GM12892 (cell line): ENCODE data around the gene HPS1.
A peak's percentile ranks its signal among the peaks of the same experiment; 100 is the strongest.

Experiments used
- DNase-seq: peaks from one replicate; pipeline ENCODE4 v3.0.0; 2011; ENCODE audit not compliant: insufficient read length
- FAIRE-seq: peaks from 2 replicates; lab custom pipeline; 2011; peaks lifted over from hg19 to GRCh38; lab: Jason Lieb, UNC
- POLR2A ChIP-seq: IDR thresholded peaks from 2 replicates; pipeline ENCODE4 v1.6.1; 2011; ENCODE audit warnings: low read depth, low read length, control low read depth
- POLR2AphosphoS5 ChIP-seq: IDR thresholded peaks from 2 replicates; pipeline ENCODE4 v1.6.1; 2011; ENCODE audit warnings: low read depth, low read length, control low read depth
- TAF1 ChIP-seq: IDR thresholded peaks from 2 replicates; pipeline ENCODE4 v1.6.1; 2011; ENCODE audit warnings: low read depth, mild to moderate bottlenecking, control low read depth, low read length, borderline replicate concordance

HPS1 gene

GRCh38 chr10:98458809-98459784 lies 12.4 kb upstream of the HPS1 start:
- no peak for FAIRE-seq

DNA sequence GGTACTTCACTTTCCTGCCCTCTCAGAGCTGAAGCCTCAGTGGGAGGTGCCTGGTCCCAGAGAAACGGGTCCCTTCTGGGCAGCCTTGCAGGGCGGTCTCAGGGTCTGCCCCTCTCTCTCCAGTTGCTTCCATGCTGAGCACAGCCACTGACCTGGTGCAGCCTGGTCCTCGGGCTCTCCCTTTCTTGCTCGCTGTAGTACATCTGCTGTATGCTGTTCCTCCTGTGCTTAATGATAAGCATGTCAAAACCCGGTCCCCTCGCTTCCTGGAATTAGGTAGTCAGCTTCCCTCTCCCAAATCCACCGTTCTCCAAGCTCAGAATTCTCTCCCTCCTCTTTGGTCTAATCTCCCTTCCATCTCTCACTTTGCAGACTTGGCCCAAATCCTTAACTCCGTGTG lies 11.0 kb upstream of the HPS1 start:
- TF ChIP-seq TAF1 = no peak
- TF ChIP-seq POLR2A = no peak
- no peak for TF ChIP-seq POLR2AphosphoS5
- DNase-seq (no peak), FAIRE-seq (no peak)

More at GRCh38 chr10:98458809-98459784, 12.4 kb upstream of the HPS1 start:
- DNase-seq = no peak
- TF ChIP-seq TAF1 = no peak

- TF ChIP-seq POLR2AphosphoS5 (no peak), TAF1 (no peak), POLR2A (no peak)
- no peak for DNase-seq
- FAIRE-seq = no peak
Measured at GRCh38 chr10:98456686-98457482, 10.1 kb upstream of the HPS1 start.

- no peak for FAIRE-seq
- no peak for DNase-seq
- no peak for TF ChIP-seq TAF1
- no peak for TF ChIP-seq POLR2A
- no peak for TF ChIP-seq POLR2AphosphoS5
Measured at GRCh38 chr10:98456043-98456570, 9.4 kb upstream of the HPS1 start.

DNA sequence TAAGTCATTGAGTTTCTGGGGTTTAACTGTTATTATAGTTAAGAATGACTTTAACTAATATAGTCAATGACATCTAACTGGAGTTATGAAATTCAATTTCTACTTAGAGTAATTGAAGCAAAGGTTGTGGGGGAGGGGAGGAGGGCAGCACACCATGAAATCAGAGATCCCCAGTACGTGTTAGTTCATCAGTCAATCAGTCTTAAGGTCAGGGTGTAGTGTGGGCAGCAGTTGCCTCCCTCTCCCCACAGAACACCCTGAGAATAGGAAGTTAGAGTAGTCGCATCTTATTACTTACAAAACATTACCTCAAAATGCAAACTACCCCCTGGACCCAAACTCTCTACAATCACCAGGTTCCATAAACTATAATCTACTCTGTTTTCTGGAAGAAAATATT lies 7.0 kb upstream of the HPS1 start:
- FAIRE-seq = no peak
- DNase-seq = no peak
- TF ChIP-seq POLR2AphosphoS5 (no peak), TAF1 (no peak), POLR2A (no peak)

- DNase-seq (no peak), FAIRE-seq (no peak)
- no peak for TF ChIP-seq POLR2A
- no peak for TF ChIP-seq POLR2AphosphoS5
- TF ChIP-seq TAF1 = no peak
Measured at GRCh38 chr10:98450618-98451017, 3.9 kb upstream of the HPS1 start.

DNA sequence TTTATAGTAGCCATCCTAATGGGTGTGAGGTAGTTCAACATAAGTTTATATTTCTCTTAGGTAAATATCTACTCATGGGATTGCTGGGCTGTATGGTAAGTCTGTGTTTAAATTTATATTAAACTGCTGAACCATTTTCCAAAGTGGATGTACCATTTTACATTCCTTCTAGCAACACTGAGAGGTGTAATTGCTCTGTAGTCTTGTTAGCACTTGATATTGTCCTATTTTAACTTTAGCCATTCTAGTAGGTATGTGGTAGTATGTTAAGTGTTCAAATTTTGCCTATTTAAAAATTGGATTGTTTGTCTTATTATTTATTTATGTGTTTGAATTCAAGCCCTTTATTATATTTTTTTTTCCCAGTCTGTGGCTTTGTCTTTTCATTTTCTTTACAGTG lies 2.6 kb upstream of the HPS1 start:
- DNase-seq = no peak
- TF ChIP-seq POLR2AphosphoS5 (no peak), TAF1 (no peak), POLR2A (no peak)
- no peak for FAIRE-seq

GRCh38 chr10:98446151-98446660 lies 529 bp downstream of the HPS1 start:
- DNase-seq (no peak), FAIRE-seq (no peak)
- TF ChIP-seq TAF1 (no peak), POLR2AphosphoS5 (peak; percentile 4; the same call in 1 of the 2 replicates), POLR2A (no peak)

DNA sequence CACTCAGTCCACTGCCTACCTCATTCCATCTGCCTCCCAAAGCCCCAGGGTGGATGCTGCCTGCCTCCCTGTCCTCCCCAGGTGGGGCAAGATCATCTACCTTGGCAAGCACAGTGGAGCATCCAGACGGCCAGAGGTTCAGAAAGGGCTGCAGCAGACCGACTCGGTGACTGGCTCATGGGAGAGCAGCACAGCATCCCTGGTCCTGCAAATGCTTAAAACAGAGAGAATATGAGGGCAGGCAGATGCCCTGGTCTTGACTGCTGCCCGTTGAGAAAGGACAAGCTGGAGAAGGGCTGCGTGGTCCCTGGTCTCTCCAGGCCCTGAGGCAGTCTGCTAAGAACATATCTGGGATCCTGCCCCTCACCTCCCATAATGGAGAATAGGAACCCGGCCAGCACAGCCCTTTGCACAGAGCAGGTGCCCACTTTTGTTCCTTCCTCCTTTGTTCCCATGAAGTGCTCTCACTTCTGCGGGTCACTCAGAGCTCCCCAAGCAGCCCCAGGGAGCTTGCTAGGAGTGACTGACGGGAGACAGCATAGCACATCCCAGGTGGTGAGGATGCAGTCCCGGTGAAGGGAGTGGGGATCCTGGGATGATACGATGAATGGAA lies 1.4 kb downstream of the HPS1 start:
- FAIRE-seq (no peak), DNase-seq (no peak)
- no peak for TF ChIP-seq TAF1
- TF ChIP-seq POLR2A = no peak
- TF ChIP-seq POLR2AphosphoS5 = no peak

DNA sequence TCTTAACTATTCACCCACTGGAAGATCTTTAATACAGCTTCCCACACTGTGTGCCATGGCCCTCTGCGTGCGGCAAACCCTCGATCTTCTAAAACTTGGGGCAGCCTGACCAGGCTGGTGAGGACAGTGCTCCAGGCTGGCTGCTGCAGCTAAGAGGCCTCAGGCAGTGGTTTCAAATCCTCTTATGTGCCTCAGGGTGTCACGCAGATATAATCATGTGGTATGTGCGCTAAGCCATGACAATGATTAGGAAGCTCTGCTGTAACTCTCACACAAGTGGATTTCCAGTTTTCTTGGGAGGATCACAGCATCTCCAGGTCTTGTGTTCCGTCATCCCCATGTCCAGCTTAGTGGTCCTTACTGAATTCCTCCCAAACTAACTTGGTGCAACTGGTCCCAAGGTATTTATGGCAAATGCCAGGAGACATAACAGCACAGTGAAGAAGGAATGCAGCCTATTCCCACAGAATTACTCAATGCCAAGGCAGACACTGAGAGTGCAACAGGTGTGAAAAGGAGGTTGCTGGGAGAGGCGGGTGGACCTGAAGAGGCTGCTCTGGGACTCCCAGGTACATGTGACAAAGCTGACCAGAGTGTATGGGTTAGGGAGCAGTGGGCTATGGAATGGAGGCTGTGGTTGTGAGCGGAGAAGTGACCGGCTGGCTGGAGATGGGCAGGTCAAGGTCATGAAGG lies 2.3 kb downstream of the HPS1 start:
- TF ChIP-seq POLR2AphosphoS5 (no peak), POLR2A (no peak), TAF1 (no peak)
- no peak for DNase-seq
- FAIRE-seq = no peak
